22Rv1 (cell line): ENCODE measurements around the gene MED29.
A peak's percentile ranks its signal among the peaks of the same experiment; 100 is the strongest.

ENCODE experiments used
- H3K27ac ChIP-seq: fragments of 450-650 bp; 2 replicates; pipeline ENCODE4 v1.5.1; 2017
- ZFX ChIP-seq: fragments of 450-650 bp; IDR thresholded peaks from 2 replicates; pipeline ENCODE4 v1.6.1; 2017; ENCODE audit warnings: antibody characterized with exemption, borderline replicate concordance
- TF ChIP-seq, protein P1 (sequence below): fragments of 450-650 bp; IDR thresholded peaks from 2 replicates; pipeline ENCODE4 v1.5.1; 2017; ENCODE audit warnings: mild to moderate bottlenecking

Gene MED29

DNA sequence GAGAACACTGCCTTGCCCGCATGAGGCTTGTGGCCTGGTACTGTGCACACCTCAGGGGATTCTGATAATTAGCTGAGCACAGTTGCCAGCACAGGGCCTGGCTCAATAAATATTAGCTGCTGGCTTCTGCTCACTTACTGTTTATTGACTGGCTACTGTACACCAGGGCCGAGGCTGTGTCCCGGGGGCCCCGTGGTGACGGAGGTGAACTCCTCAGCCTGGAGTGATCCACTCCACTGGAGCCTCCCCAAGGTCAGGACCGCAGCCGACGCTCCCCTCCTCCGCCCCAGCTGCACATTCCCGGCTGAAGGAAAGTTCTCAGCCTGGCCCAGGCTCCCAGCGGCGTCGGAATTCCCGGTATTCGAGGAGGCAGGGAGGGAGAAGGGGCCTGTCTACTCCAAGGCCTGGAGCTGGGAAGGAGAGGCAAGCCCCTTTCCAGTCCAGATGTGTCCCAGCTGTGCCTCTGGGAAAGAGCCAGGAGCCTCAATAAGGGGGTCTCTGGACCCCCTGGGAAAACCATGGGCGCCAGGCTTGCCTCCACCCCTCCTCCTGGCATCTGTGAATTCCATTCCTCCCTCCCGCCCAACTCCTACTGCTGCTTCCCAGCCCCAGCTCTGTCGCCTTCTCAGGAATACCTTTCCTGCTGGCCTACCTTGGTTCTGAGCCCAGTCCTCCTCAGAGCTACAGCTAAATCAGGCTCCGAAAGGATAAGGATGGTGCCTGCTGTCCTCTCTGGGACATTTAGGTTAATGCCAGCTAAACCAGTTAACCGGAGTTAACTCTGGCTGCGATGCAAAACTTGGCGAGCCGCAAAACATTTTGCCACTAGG lies 37.3 kb downstream of the MED29 start:
- no peak for TF ChIP-seq ZFX
- TF ChIP-seq, protein P1, sequence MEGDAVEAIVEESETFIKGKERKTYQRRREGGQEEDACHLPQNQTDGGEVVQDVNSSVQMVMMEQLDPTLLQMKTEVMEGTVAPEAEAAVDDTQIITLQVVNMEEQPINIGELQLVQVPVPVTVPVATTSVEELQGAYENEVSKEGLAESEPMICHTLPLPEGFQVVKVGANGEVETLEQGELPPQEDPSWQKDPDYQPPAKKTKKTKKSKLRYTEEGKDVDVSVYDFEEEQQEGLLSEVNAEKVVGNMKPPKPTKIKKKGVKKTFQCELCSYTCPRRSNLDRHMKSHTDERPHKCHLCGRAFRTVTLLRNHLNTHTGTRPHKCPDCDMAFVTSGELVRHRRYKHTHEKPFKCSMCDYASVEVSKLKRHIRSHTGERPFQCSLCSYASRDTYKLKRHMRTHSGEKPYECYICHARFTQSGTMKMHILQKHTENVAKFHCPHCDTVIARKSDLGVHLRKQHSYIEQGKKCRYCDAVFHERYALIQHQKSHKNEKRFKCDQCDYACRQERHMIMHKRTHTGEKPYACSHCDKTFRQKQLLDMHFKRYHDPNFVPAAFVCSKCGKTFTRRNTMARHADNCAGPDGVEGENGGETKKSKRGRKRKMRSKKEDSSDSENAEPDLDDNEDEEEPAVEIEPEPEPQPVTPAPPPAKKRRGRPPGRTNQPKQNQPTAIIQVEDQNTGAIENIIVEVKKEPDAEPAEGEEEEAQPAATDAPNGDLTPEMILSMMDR = no peak
- H3K27ac ChIP-seq = no peak overlapping the region

GRCh38 chr19:39430675-39431593 lies 39.8 kb downstream of the MED29 start:
- peak overlapping the region; percentile 40; the same call in 1 of the 2 replicates for H3K27ac ChIP-seq

DNA sequence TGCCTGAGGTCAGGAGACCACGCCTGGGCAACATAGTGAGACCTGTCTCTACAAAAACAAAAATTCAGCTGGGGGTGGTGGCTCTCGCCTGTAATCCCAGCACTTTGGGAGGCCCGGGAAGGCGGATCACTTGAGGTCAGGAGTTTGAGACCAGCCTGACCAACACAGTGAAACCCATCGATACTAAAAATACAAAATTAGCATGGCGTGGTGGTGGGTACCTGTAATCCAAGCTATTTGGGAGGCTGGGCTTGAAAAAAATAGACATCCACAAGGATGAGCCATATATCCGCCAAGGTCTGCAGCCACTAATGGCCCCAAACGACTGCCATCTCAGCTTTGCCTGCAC lies 41.5 kb downstream of the MED29 start:
- no peak overlapping the region for H3K27ac ChIP-seq
- TF ChIP-seq ZFX = no peak
- TF ChIP-seq, protein P1 = no peak

More at GRCh38 chr19:39430675-39431593, 39.8 kb downstream of the MED29 start:
- TF ChIP-seq, protein P1 = no peak
- TF ChIP-seq ZFX = no peak

- TF ChIP-seq, protein P1 = no peak
- TF ChIP-seq ZFX = no peak
- peak overlapping the region; percentile 85; the same call in 1 of the 2 replicates for H3K27ac ChIP-seq
Measured at GRCh38 chr19:39433480-39434079, 42.4 kb downstream of the MED29 start.

GRCh38 chr19:39434123-39435076 lies 43.2 kb downstream of the MED29 start:
- H3K27ac ChIP-seq = peak overlapping the region; percentile 85
- TF ChIP-seq, protein P1 = no peak
- no peak for TF ChIP-seq ZFX
